HEK293T (cell line): ENCODE data around the gene SLC39A10.

ENCODE experiments used
- BHLHE40 ChIP-seq: fragments of 450-650 bp; IDR thresholded peaks from 2 replicates; pipeline ENCODE4 v1.6.1; 2016; ENCODE audit warnings: mild to moderate bottlenecking, moderate library complexity, borderline replicate concordance
- CTBP1 ChIP-seq: fragments of 450-650 bp; IDR thresholded peaks from 2 replicates; pipeline ENCODE4 v1.6.1; 2016; ENCODE audit warnings: borderline replicate concordance
- ELF4 ChIP-seq: fragments of 450-650 bp; IDR thresholded peaks from 2 replicates; pipeline ENCODE4 v1.6.1; 2017; ENCODE audit warnings: antibody characterized with exemption
- FOXA1 ChIP-seq: fragments of 450-650 bp; IDR thresholded peaks from 2 replicates; pipeline ENCODE4 v1.6.1; 2016; ENCODE audit warnings: mild to moderate bottlenecking
- FOXM1 ChIP-seq: fragments of 450-650 bp; IDR thresholded peaks from 2 replicates; pipeline ENCODE4 v1.6.1; 2017; ENCODE audit warnings: mild to moderate bottlenecking, borderline replicate concordance
- SUZ12 ChIP-seq: fragments of 450-650 bp; IDR thresholded peaks from 2 replicates; pipeline ENCODE4 v1.6.1; 2016; ENCODE audit warnings: mild to moderate bottlenecking
- ZNF384 ChIP-seq: fragments of 450-650 bp; IDR thresholded peaks from 2 replicates; pipeline ENCODE4 v1.6.1; 2016

GRCh38 chr2:195732574-195732973, 75.5 kb downstream of the SLC39A10 start:
- TF ChIP-seq FOXA1 (no peak), ZNF384 (no peak), ELF4 (no peak), SUZ12 (no peak), BHLHE40 (no peak), FOXM1 (no peak), CTBP1 (no peak)
